Measurements from ENCODE around the gene MSL3.

MSL3 gene

GRCh38 chrX:11759461-11760311 is 1.6 kb downstream of the MSL3 start:
- peak; percentile 73 for DNase-seq

DNA sequence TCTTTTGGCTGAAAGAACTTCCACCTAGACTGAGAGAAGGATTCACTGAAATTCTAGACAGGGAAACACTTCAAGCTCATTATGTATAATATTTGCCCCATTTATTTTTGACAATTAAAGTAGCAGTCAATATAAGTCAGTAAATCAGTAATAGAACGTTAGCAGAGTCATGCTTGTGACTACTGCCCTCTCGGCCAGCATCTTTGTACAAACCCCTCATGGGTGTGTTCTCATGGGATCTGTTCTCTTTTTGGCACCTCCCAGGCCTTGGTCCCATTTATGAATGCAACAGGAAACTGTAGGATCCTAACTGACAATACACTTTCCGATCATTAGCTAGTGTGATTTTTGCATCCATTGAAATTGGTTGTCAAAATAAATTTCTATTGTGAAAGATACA is 2.9 kb downstream of the MSL3 start:
- no peak for DNase-seq

GRCh38 chrX:11764602-11765067 is 6.6 kb downstream of the MSL3 start:
- DNase-seq: no peak

- DNase-seq: no peak
Measured at GRCh38 chrX:11765449-11765848, 7.4 kb downstream of the MSL3 start.

- no peak for DNase-seq
Measured at GRCh38 chrX:11766487-11766886, 8.4 kb downstream of the MSL3 start.

- no peak for DNase-seq
Measured at GRCh38 chrX:11768039-11768438, 10.0 kb downstream of the MSL3 start.

- peak; percentile 51 for DNase-seq
Measured at GRCh38 chrX:11770320-11770719, 12.3 kb downstream of the MSL3 start.

- no peak for DNase-seq
Measured at GRCh38 chrX:11778230-11778629, 20.2 kb downstream of the MSL3 start.

DNA sequence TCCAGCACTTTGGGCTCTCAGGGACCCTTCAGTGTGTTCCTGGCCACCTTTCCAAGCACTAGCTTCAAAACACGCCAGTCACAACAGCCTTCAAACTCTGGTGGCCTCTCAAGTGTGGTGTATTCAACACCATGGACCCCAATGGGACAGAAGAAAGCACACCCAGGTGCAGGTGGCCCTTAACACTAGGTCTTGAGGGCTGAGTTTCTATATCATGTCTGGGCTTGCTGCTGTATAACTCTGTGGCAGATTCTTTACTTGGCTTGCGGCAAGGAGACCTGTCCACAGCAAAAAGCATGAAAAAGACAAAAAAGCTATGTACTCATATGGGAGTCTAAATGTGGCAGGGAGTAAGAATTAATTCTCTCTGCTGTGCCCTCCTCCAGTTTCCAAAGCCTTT is 23.1 kb downstream of the MSL3 start:
- no peak for DNase-seq

- DNase-seq: no peak
Measured at GRCh38 chrX:11781734-11782370, 23.8 kb downstream of the MSL3 start.

DNA sequence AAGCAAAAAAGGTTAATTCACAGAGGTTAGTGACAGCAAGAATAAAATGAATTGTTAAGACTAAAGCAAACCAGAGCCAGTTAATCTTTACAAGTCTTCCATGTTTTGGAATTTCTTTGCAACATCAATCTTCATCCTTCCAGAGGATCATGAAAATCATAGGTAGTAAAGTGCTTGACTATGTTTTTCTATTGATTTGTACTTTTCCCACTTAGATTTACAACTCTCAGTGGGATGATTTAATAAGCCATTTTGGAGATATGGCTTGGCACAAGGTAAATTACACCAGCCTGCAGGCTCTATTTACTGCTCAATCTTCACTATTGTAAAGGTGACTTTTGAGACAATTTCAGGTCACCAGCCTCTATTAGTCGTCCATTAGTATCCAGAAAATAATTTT is 26.5 kb downstream of the MSL3 start:
- DNase-seq: no peak

DNA sequence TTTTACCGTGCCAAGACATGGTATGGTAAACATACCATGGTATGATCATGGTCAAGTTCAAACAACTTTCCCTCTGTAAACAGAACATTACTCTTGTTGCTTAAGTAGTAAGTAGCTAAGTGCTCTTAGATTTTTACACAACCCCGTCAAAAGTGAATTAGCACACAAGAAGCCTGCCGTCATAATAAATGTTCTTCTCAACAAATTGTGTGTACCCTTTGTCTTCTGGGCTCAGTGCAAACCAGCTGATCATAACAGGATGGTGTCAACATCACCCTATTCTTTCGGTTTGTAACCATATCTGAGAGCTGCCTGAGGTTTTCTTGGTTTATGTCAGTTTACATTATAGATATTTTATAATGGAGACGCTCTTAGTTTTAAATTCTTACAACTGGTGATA is 28.8 kb downstream of the MSL3 start:
- no peak for DNase-seq

DNA sequence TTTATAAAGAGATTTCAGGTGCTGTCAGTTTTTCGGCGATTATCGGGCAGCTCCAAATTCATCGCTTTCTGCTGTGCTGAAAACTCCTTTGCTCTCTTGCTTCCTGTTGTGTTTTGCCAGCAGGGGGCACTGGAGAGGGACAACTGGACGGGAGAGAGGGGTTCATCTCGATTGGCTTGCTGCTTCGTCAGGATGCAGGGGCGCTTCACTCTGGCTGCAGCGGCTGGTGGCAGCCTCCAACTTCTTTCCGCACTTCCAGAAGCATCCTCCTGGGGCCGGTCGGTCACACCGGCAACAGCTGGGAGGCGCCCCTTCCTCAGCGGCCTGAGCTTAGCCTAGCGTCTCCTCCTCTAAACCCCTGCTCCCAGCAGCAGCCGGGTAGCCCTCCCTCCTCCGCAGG is 29.5 kb downstream of the MSL3 start:
- peak; percentile 79 for DNase-seq

GRCh38 chrX:11789809-11790208 is 31.8 kb downstream of the MSL3 start:
- no peak for DNase-seq

GRCh38 chrX:11791090-11791489 is 33.1 kb downstream of the MSL3 start:
- no peak for DNase-seq

- DNase-seq: no peak
Measured at GRCh38 chrX:11791537-11791936, 33.5 kb downstream of the MSL3 start.

DNA sequence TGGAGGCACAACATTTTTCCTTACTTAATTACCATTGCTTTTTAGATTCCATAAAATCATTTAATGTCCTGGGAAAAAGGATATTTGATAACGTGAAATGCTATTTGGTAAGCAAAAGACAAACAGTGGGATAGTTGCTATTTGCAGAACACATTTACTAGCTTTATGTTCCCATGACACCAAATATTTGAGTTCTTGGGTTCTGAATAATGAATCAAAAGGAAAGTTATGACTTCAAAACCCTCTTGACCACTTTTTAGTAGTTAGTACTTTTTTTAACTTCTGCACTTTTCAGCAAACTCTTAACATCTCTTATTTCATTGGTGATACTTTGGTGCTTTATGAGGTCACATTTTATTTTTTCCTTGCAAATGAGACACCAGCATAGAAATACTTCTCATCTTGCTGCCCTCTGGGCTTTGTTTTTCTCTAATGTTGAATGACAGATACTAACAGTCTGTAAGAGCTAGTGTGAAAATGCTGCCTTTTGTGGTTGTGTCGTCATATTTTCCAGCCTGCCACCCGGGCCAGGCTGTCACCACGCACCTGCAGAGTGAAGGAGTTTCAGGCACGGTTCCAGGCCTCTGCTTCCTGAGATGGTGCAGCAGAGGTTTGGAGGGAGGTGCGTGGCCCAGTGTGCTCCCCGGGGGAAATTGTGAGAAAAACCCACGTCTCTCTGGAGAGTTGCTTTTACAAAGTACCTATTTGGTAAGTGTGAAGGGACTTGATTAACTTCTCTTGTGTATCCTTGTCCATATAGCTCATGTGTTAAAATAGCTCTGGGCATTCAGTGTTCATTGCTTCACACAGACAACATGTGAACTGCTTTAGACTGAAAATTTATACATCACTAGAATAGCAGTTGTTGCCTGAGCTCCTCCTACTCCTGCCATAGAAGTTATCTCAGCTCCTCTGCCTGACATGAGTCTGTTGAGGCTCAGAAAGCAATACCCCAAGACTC is 34.7 kb downstream of the MSL3 start:
- DNase-seq: peak; percentile 71

GRCh38 chrX:11793734-11794133 is 35.7 kb downstream of the MSL3 start:
- no peak for DNase-seq

DNA sequence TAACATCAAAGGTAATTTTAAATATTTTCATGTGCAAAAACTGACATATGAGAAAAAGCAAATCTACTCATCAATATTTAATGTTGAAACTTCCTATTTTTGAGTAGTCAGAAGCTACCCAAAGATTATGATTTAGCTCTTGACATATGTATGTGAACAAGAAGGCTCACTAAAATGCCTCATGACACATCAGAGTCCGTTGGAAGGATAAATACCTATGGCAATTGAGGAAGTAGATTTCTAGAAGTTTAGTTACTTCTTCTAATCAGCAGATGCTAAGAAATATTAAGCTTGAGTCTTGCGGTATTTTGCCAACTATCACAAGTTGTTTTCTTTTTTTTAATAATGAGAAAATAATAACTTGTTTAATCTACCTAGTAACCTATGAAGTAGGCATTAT is 55.3 kb downstream of the MSL3 start:
- no peak for DNase-seq
